H9 (cell line): Measurements from ENCODE around the gene MUSTN1. TPM values are rescaled to one million over a fixed set of nuclear protein-coding genes. Genes with fewer than 3 reads are reported as not detected.

Source experiments
- DNase-seq: peaks from one replicate; pipeline ENCODE4 v3.0.0-alpha.2; 2017
- H2AFZ ChIP-seq: one replicate; pipeline ENCODE4 v1.6.1; 2013; ENCODE audit warnings: mild to moderate bottlenecking, low read length, control low read depth, moderate library complexity
- H2AK5ac ChIP-seq: 2 replicates; pipeline ENCODE4 v1.6.1; 2013; ENCODE audit warnings: low read length, control low read depth, mixed read lengths; ENCODE audit not compliant: insufficient read length
- H2BK120ac ChIP-seq: one replicate; pipeline ENCODE4 v1.6.1; 2013; ENCODE audit warnings: low read depth, mild to moderate bottlenecking, low read length, control low read depth, inconsistent platforms; ENCODE audit not compliant: poor library complexity, severe bottlenecking
- H2BK12ac ChIP-seq: 2 replicates; pipeline ENCODE4 v1.6.1; 2013; ENCODE audit warnings: low read length, control low read depth, mixed read lengths, low read depth; ENCODE audit not compliant: insufficient read length
- H2BK15ac ChIP-seq: 2 replicates; pipeline ENCODE4 v1.6.1; 2013; ENCODE audit warnings: low read depth, low read length, control low read depth
- H2BK20ac ChIP-seq: one replicate; pipeline ENCODE4 v1.6.1; 2013; ENCODE audit warnings: low read depth, mild to moderate bottlenecking, low read length, control low read depth, inconsistent platforms; ENCODE audit not compliant: poor library complexity, severe bottlenecking
- H2BK5ac ChIP-seq: 2 replicates; pipeline ENCODE4 v1.6.1; 2013; ENCODE audit warnings: low read length, control low read depth, mixed read lengths; ENCODE audit not compliant: insufficient read length
- H3K14ac ChIP-seq: 2 replicates; pipeline ENCODE4 v1.6.1; 2013; ENCODE audit warnings: low read length, control low read depth; ENCODE audit not compliant: insufficient read depth
- H3K18ac ChIP-seq: 2 replicates; pipeline ENCODE4 v1.6.1; 2013; ENCODE audit warnings: low read depth, mild to moderate bottlenecking, mixed read lengths, low read length, control low read depth; ENCODE audit not compliant: insufficient read length
- H3K23ac ChIP-seq: 2 replicates; pipeline ENCODE4 v1.6.1; 2013; ENCODE audit warnings: low read length, control low read depth, mixed read lengths, low read depth; ENCODE audit not compliant: insufficient read length
- H3K23me2 ChIP-seq: 2 replicates; pipeline ENCODE4 v1.6.1; 2013; ENCODE audit warnings: low read depth, mild to moderate bottlenecking, mixed read lengths, low read length, control low read depth; ENCODE audit not compliant: insufficient read length, poor library complexity, severe bottlenecking
- H3K27ac ChIP-seq: 2 replicates; pipeline ENCODE4 v1.5.1; 2013; ENCODE audit warnings: low read length, control low read depth, mixed read lengths, low read depth; ENCODE audit not compliant: insufficient read length
- H3K27me3 ChIP-seq: 2 replicates; pipeline ENCODE4 v1.6.1; 2013; ENCODE audit warnings: low read length, control low read depth, inconsistent platforms; ENCODE audit not compliant: insufficient read depth
- H3K4ac ChIP-seq: 2 replicates; pipeline ENCODE4 v1.6.1; 2013; ENCODE audit warnings: low read depth, mild to moderate bottlenecking, control low read depth, inconsistent platforms, low read length, moderate library complexity
- H3K4me1 ChIP-seq: 2 replicates; pipeline ENCODE4 v1.6.1; 2013; ENCODE audit warnings: low read length, control low read depth, inconsistent platforms; ENCODE audit not compliant: insufficient read depth
- H3K4me2 ChIP-seq: 2 replicates; pipeline ENCODE4 v1.6.1; 2013; ENCODE audit warnings: low read length, control low read depth, mixed read lengths; ENCODE audit not compliant: insufficient read length, insufficient read depth
- H3K56ac ChIP-seq: 2 replicates; pipeline ENCODE4 v1.6.1; 2013; ENCODE audit warnings: low read depth, mild to moderate bottlenecking, mixed read lengths, low read length, control low read depth; ENCODE audit not compliant: insufficient read length
- H3K79me1 ChIP-seq: 2 replicates; pipeline ENCODE4 v1.6.1; 2013; ENCODE audit warnings: low read depth, mild to moderate bottlenecking, moderate library complexity, low read length, control low read depth, inconsistent platforms; ENCODE audit not compliant: insufficient read depth, poor library complexity, severe bottlenecking
- H3K79me2 ChIP-seq: 2 replicates; pipeline ENCODE4 v1.6.1; 2013; ENCODE audit warnings: low read length, control low read depth, inconsistent platforms; ENCODE audit not compliant: insufficient read depth
- H3K9ac ChIP-seq: 2 replicates; pipeline ENCODE4 v1.6.1; 2013; ENCODE audit warnings: low read length, control low read depth, mixed read lengths; ENCODE audit not compliant: insufficient read length; ENCODE audit errors: extremely low read depth
- H3K9me3 ChIP-seq: one replicate; pipeline ENCODE4 v1.6.1; 2013; ENCODE audit warnings: low read depth, low read length, inconsistent platforms; ENCODE audit not compliant: control insufficient read depth
- H3T11ph ChIP-seq: one replicate; pipeline ENCODE4 v1.6.1; 2013; ENCODE audit warnings: mild to moderate bottlenecking, low read length, control low read depth, inconsistent platforms
- H4K20me1 ChIP-seq: one replicate; pipeline ENCODE4 v1.6.1; 2013; ENCODE audit not compliant: control insufficient read depth, insufficient read length, insufficient read depth
- H4K5ac ChIP-seq: 2 replicates; pipeline ENCODE4 v1.6.1; 2013; ENCODE audit warnings: low read depth, mild to moderate bottlenecking, mixed read lengths, low read length, control low read depth; ENCODE audit not compliant: insufficient read length
- H4K8ac ChIP-seq: replicated peaks from 2 replicates; pipeline ENCODE4 v1.6.1; 2013; ENCODE audit warnings: low read length, control low read depth, mixed read lengths, low read depth; ENCODE audit not compliant: insufficient read length
- H4K91ac ChIP-seq: 2 replicates; pipeline ENCODE4 v1.6.1; 2013; ENCODE audit warnings: low read depth, mild to moderate bottlenecking, moderate library complexity, mixed read lengths, low read length, control low read depth; ENCODE audit not compliant: insufficient read length
- H3K27ac Mint-ChIP-seq, 3 experiments: 2 replicates in 2 of 3; 3 replicates in 1 of 3; pipeline ENCODE4 v1.8.0; 2020 to 2021; ENCODE audit warnings: mixed read lengths in 3 of 3, mild to moderate bottlenecking in 1 of 3, moderate library complexity in 1 of 3
- H3K27me3 Mint-ChIP-seq: 2 replicates; pipeline ENCODE4 v1.8.0; 2021; ENCODE audit warnings: low read depth, mild to moderate bottlenecking, moderate library complexity, mixed read lengths
- H3K36me3 Mint-ChIP-seq, 3 experiments: 2 replicates in 2 of 3; 3 replicates in 1 of 3; pipeline ENCODE4 v1.8.0; 2020 to 2021; ENCODE audit warnings: low read depth in 3 of 3, mixed read lengths in 3 of 3; ENCODE audit not compliant: insufficient read depth in 1 of 3
- H3K4me1 Mint-ChIP-seq, 2 experiments: 2 replicates each; pipeline ENCODE4 v1.8.0; 2020; ENCODE audit warnings: mixed read lengths in 2 of 2
- H3K4me3 Mint-ChIP-seq, 2 experiments: 2 replicates in 1 of 2; 3 replicates in 1 of 2; pipeline ENCODE4 v1.8.0; 2020 to 2021; ENCODE audit warnings: mild to moderate bottlenecking in 2 of 2, mixed read lengths in 2 of 2, moderate library complexity in 1 of 2
- H3K9me3 Mint-ChIP-seq, 2 experiments: 2 replicates in 1 of 2; 3 replicates in 1 of 2; pipeline ENCODE4 v1.8.0; 2020; ENCODE audit warnings: mild to moderate bottlenecking in 2 of 2, mixed read lengths in 2 of 2, moderate library complexity in 1 of 2
- CTCF ChIP-seq: fragments of 200-600 bp; sonication (generic); conservative IDR thresholded peaks from 3 replicates; pipeline ENCODE4 v1.8.0; 2021; ENCODE audit warnings: antibody characterized with exemption, mild to moderate bottlenecking
- WGBS: extraction: QIAGEN DNeasy Blood & Tissue Kit; methylation state at CpG from one replicate; pipeline ENCODE4 v1.1.7; 2013; ENCODE audit warnings: missing lambda C conversion rate, low lambda C conversion rate, mixed read lengths; ENCODE audit not compliant: insufficient read length; ENCODE audit errors: extremely low coverage; 5-methylcytosine and 5-hydroxymethylcytosine counted together
- total RNA-seq: library from RNA; stranded (reverse); gene quantifications from 2 replicates; pipeline ENCODE4 v1.2.1, GENCODE V29; 2021

MUSTN1 gene
- total RNA-seq, 1 experiment from 2014 or later, result 0.72 TPM

- no peak overlapping the region for H4K5ac ChIP-seq
- no peak overlapping the region for H3T11ph ChIP-seq
- no peaks in the 10 kb centered on the region; a peak in 1 of 5 replicates for H3K9me3 Mint-ChIP-seq
- H3K4me1 ChIP-seq, result no peaks in the 10 kb centered on the region
- no CpG with 5 or more reads among the region's 12 CpGs for WGBS
- H3K56ac ChIP-seq, result no peak overlapping the region
- no peak overlapping the region for H4K8ac ChIP-seq
- H3K4me1 Mint-ChIP-seq, result no peaks in the 10 kb centered on the region
- H2BK5ac ChIP-seq, result no peak overlapping the region
- H3K27ac ChIP-seq, result no peak overlapping the region
- H2AFZ ChIP-seq, result no peak overlapping the region
- no peaks in the 10 kb centered on the region for H3K9me3 ChIP-seq
- no peak overlapping the region for H2AK5ac ChIP-seq
- H4K91ac ChIP-seq, result no peak overlapping the region
- peaks cover 2% of the 10 kb centered on the region for H3K27me3 Mint-ChIP-seq
- H3K9ac ChIP-seq, result no peak overlapping the region
- H3K27me3 ChIP-seq, result no peaks in the 10 kb centered on the region
- no peak for DNase-seq
- H2BK20ac ChIP-seq, result no peak overlapping the region
- no peak overlapping the region for H3K18ac ChIP-seq
- H2BK120ac ChIP-seq, result no peak overlapping the region
- no peaks in the 10 kb centered on the region for H4K20me1 ChIP-seq
- H3K4me2 ChIP-seq, result no peak overlapping the region
- H3K79me2 ChIP-seq, result no peaks in the 10 kb centered on the region
- H3K14ac ChIP-seq, result no peak overlapping the region
- no peak overlapping the region for H3K4me3 Mint-ChIP-seq
- no peak overlapping the region for H2BK15ac ChIP-seq
- H3K79me1 ChIP-seq, result no peaks in the 10 kb centered on the region
- TF ChIP-seq CTCF, result no peak
- no peak overlapping the region for H2BK12ac ChIP-seq
- no peak overlapping the region for H3K23ac ChIP-seq
- no peak overlapping the region for H3K27ac Mint-ChIP-seq
- H3K4ac ChIP-seq, result no peak overlapping the region
- no peaks in the 10 kb centered on the region; a peak in 1 of 7 replicates for H3K36me3 Mint-ChIP-seq
- H3K23me2 ChIP-seq, result no peaks in the 10 kb centered on the region
These were observed 43.5 kb downstream of the MUSTN1 start for GRCh38 chr3:52791366-52791765.
